Neural crest cell (in vitro differentiated cells): ENCODE results near the gene TEX2. TPM values are rescaled to one million over a fixed set of nuclear protein-coding genes. Genes with fewer than 3 reads are reported as not detected.

Experiments
- DNase-seq: peaks from one replicate; pipeline ENCODE4 v3.0.0; 2021; ENCODE audit warnings: low read depth, mixed read lengths, low spot score
- H3K27ac Mint-ChIP-seq: one replicate; pipeline ENCODE4 v1.8.0; 2021; ENCODE audit warnings: mild to moderate bottlenecking, mixed read lengths; ENCODE audit not compliant: unreplicated experiment
- H3K27me3 Mint-ChIP-seq: 2 replicates; pipeline ENCODE4 v1.8.0; 2021; ENCODE audit warnings: low read depth, mild to moderate bottlenecking, mixed read lengths
- H3K36me3 Mint-ChIP-seq: 2 replicates; pipeline ENCODE4 v1.8.0; 2021; ENCODE audit warnings: low read depth, mild to moderate bottlenecking, mixed read lengths
- H3K4me1 Mint-ChIP-seq: 2 replicates; pipeline ENCODE4 v1.8.0; 2021; ENCODE audit warnings: mixed read lengths
- H3K4me3 Mint-ChIP-seq: one replicate; pipeline ENCODE4 v1.8.0; 2021; ENCODE audit warnings: mild to moderate bottlenecking, mixed read lengths
- H3K9me3 Mint-ChIP-seq: 2 replicates; pipeline ENCODE4 v1.8.0; 2021; ENCODE audit warnings: mixed read lengths
- total RNA-seq: library from RNA; stranded (reverse); gene quantifications from 2 replicates; pipeline ENCODE4 v1.2.1, GENCODE V29; 2021
- TF ChIP-seq, protein P1 (sequence below): fragments of 200-600 bp; sonication (generic); conservative IDR thresholded peaks from 2 replicates; pipeline ENCODE4 v1.5.0; 2021; ENCODE audit warnings: antibody characterized with exemption, mild to moderate bottlenecking

Gene TEX2
- total RNA-seq, 1 donor from 2014 or later = 19.2 TPM

DNA sequence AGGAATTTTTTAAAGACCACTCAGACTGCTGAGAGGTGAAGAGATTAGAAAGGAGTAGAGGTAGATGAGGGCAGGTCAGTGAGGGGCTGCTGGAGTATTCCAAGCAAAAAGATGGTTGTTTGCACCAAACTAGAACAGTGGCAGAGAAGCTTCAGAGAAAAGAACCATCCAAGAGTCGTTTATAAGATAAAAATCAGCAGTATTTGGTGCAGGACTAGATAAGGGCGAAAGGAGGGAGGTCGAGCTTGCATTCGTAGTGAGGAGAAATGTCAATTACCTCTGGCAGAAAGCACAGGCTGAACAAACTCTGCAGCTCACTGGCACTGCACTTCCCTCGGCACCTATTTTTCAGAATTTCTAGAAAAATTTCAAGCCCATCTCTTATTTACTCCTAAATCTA lies 9.6 kb downstream of the TEX2 start:
- Mint-ChIP-seq H3K4me1 (peaks cover 20% of the 10 kb centered on the region), H3K9me3 (no peaks in the 10 kb centered on the region), H3K36me3 (no peaks in the 10 kb centered on the region), H3K27ac (no peak overlapping the region), H3K27me3 (no peaks in the 10 kb centered on the region), H3K4me3 (no peak overlapping the region)
- TF ChIP-seq, protein P1, sequence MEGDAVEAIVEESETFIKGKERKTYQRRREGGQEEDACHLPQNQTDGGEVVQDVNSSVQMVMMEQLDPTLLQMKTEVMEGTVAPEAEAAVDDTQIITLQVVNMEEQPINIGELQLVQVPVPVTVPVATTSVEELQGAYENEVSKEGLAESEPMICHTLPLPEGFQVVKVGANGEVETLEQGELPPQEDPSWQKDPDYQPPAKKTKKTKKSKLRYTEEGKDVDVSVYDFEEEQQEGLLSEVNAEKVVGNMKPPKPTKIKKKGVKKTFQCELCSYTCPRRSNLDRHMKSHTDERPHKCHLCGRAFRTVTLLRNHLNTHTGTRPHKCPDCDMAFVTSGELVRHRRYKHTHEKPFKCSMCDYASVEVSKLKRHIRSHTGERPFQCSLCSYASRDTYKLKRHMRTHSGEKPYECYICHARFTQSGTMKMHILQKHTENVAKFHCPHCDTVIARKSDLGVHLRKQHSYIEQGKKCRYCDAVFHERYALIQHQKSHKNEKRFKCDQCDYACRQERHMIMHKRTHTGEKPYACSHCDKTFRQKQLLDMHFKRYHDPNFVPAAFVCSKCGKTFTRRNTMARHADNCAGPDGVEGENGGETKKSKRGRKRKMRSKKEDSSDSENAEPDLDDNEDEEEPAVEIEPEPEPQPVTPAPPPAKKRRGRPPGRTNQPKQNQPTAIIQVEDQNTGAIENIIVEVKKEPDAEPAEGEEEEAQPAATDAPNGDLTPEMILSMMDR = no peak
- DNase-seq = no peak

DNA sequence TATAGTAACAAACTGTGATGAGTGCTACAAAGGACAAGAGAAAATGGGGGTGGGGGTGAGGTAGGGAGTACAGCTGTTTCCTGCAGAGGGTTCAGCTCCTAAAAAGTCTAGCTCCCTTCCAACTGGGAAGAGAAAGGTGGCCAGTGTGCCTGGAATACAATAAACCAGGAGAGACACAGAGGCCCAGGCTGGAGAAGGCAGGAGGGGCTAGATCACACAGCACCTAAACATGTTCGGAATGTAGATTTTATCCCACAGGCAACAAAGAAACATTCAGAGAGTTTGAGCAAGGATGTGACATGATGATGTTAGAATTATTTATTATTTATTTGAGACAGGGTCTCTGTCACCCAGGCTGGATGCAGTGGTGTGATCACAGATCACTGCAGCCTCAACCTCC lies 10.2 kb downstream of the TEX2 start:
- TF ChIP-seq, protein P1 = no peak
- no peaks in the 10 kb centered on the region for H3K9me3 Mint-ChIP-seq
- no peaks in the 10 kb centered on the region for H3K36me3 Mint-ChIP-seq
- H3K27ac Mint-ChIP-seq = no peak overlapping the region
- H3K4me1 Mint-ChIP-seq = peaks cover 23% of the 10 kb centered on the region
- DNase-seq = no peak
- H3K27me3 Mint-ChIP-seq = no peaks in the 10 kb centered on the region
- H3K4me3 Mint-ChIP-seq = no peak overlapping the region

DNA sequence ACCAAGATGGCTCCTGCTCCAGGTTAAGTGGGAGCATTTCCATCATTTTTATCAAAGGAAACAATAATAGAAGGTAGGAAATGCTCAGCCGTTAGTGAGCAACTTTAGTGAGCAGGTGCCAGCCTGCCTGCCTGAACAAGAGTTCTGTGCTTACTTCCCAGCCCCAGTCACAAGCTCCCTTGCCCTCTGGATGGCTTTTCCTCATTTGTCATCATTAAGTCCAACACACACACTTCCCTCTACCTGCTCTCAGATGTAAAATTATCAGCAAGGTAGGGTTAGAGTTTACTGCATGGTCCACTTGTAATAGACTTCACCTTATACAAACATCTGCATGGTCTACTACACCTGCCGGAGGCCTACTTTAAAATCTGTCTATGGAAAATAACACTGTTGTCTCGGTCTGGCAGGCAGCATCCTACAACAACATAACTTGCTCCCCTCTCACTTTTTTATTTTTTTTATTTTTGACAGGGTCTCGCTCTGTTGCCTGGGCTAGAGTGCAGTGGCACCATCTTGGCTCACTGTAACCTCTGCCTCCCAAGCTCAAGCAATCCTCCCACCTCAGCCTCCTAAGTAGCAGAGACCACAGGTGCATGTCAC lies 12.7 kb downstream of the TEX2 start:
- H3K36me3 Mint-ChIP-seq = no peaks in the 10 kb centered on the region
- no peak overlapping the region for H3K4me3 Mint-ChIP-seq
- TF ChIP-seq, protein P1 = no peak
- peaks cover 11% of the 10 kb centered on the region for H3K4me1 Mint-ChIP-seq
- H3K27me3 Mint-ChIP-seq = no peaks in the 10 kb centered on the region
- H3K27ac Mint-ChIP-seq = no peak overlapping the region
- DNase-seq = no peak
- no peaks in the 10 kb centered on the region for H3K9me3 Mint-ChIP-seq

DNA sequence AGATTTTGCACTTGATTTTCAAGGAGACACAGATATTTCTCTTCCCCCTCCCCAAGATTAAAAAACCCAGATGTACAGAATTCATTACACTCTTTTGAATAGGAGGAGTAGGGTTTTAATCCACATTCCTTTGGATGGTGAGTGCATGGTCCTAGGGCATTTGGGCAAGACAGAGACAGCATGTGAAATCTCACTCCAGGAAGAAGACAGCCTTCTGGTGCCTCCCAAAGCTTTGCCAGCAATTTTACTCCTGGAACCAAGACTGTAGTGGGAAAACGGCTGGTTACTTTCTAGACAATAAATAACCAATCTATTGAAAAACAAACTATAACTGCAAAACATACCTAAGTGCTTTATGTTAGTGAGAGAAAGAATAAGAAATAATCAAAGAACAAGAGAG lies 15.2 kb downstream of the TEX2 start:
- DNase-seq = no peak
- H3K9me3 Mint-ChIP-seq = no peaks in the 10 kb centered on the region
- H3K27ac Mint-ChIP-seq = no peak overlapping the region
- H3K27me3 Mint-ChIP-seq = no peaks in the 10 kb centered on the region
- no peak overlapping the region for H3K4me3 Mint-ChIP-seq
- no peaks in the 10 kb centered on the region for H3K36me3 Mint-ChIP-seq
- H3K4me1 Mint-ChIP-seq = peaks cover 19% of the 10 kb centered on the region
- TF ChIP-seq, protein P1 = no peak

DNA sequence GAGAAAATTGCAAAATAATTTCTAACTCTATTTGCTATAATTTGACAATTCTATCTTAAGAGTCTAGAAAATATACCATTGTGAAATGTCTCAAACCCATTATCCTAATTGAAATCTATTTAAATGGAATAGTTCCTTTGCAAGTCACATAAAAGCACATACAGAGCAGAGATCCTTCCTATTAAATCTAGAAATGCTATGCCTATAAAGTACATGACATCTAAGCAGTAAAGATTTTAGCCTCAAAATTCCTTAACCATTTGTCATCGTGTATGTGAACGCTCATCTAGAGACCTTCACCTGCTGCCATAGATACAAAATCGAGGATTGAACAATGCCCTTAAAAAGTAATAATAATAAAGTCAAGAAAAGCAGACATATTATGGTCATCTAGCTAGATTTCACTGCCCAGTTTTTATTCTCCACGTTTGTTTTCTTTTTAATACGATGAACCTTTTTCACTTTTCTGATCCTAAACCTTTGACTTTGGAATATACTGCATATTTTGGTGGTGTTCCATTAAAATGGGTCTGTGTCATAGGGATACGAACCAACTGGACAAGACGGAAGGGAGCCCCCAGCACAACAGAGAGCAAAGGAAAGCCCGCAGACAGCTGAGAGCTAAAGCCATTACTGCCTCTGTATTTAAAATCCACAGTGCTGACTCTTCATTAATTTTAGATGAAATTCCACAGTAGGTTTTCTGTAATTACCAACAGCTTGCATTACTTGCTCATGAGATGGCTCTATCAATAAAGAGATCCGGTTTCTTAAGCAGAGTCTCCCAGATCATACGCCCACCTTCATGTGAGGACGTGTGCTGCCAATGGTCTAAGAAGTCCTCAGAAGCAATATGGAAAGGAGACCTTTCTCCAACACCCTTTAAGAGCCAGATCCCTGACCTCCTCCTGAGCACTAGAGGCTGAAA lies 17.6 kb downstream of the TEX2 start:
- Mint-ChIP-seq H3K27ac (no peak overlapping the region), H3K4me1 (peaks cover 28% of the 10 kb centered on the region), H3K27me3 (no peaks in the 10 kb centered on the region), H3K9me3 (no peaks in the 10 kb centered on the region), H3K36me3 (no peaks in the 10 kb centered on the region), H3K4me3 (no peak overlapping the region)
- TF ChIP-seq, protein P1 = no peak
- no peak for DNase-seq
